Activated CD8-positive, alpha-beta T cell treated with anti-CD3 and anti-CD28 coated beads for 36 hours (primary cell): Measurements from ENCODE around the gene PKD1L1. TPM values are rescaled to one million over a fixed set of nuclear protein-coding genes. Genes with fewer than 3 reads are reported as not detected.

Source experiments
- ATAC-seq: fragments of 200-7000 bp; cut with Tn5 transposase; one replicate; pipeline ENCODE4 v1.10.0; 2021; ENCODE audit warnings: mild to moderate bottlenecking, moderate library complexity
- CTCF ChIA-PET: fragments of 350-600 bp; sonication (Branson Sonifier 250); formaldehyde crosslinking; loops from one replicate; lab custom pipeline; 2021; ENCODE audit warnings: antibody characterized with exemption; lab: Charles Lee
- POLR2A ChIA-PET: fragments of 350-600 bp; sonication (Branson Sonifier 250); formaldehyde crosslinking; loops from one replicate; lab custom pipeline; 2021; ENCODE audit warnings: antibody characterized with exemption; lab: Charles Lee
- DNase-seq: peaks from one replicate; pipeline ENCODE4 v3.0.0-alpha.2; 2020
- H3K27ac Mint-ChIP-seq: one replicate; pipeline ENCODE4 v1.8.0; 2021; ENCODE audit warnings: mild to moderate bottlenecking, mixed read lengths
- H3K27me3 Mint-ChIP-seq: one replicate; pipeline ENCODE4 v1.8.0; 2021; ENCODE audit warnings: mixed read lengths
- H3K36me3 Mint-ChIP-seq: one replicate; pipeline ENCODE4 v1.8.0; 2021; ENCODE audit warnings: low read depth, mixed read lengths
- H3K4me1 Mint-ChIP-seq: one replicate; pipeline ENCODE4 v1.8.0; 2021; ENCODE audit warnings: low read depth, mixed read lengths
- H3K4me3 Mint-ChIP-seq: one replicate; pipeline ENCODE4 v1.8.0; 2021; ENCODE audit warnings: mild to moderate bottlenecking, moderate library complexity, mixed read lengths
- H3K9me3 Mint-ChIP-seq: one replicate; pipeline ENCODE4 v1.8.0; 2021; ENCODE audit warnings: mixed read lengths
- CTCF ChIP-seq: fragments of 200-600 bp; IDR thresholded peaks from one replicate; pipeline ENCODE4 v1.8.0; 2022; ENCODE audit warnings: antibody characterized with exemption, mild to moderate bottlenecking
- intact Hi-C: fragments of 100-400 bp; cut with micrococcal nuclease; formaldehyde crosslinking; loops from one replicate; pipeline ENCODE4 v1.10.0; 2022
- total RNA-seq, 2 experiments: library from RNA; stranded (reverse); gene quantifications; one replicate each; pipeline ENCODE4 v1.2.3, GENCODE V29; 2021

The PKD1L1 gene
- total RNA-seq, 2 experiments from 2014 or later = 0.09 to 0.20 TPM

- H3K27me3 Mint-ChIP-seq = no peaks in the 10 kb centered on the region
- intact Hi-C loops = no loop called here
- no peak for ATAC-seq
- H3K4me3 Mint-ChIP-seq = no peak overlapping the region
- POLR2A ChIA-PET = no interaction called here
- TF ChIP-seq CTCF = no peak
- no peak for DNase-seq
- no peaks in the 10 kb centered on the region for H3K36me3 Mint-ChIP-seq
- no peaks in the 10 kb centered on the region for H3K4me1 Mint-ChIP-seq
- CTCF ChIA-PET = interaction anchor here (0.6 kb wide), 1 partner anchor 31 kb away, joined by 3 read pairs; no protein-coding TSS in a partner anchor
- no peaks in the 10 kb centered on the region for H3K9me3 Mint-ChIP-seq
- H3K27ac Mint-ChIP-seq = no peak overlapping the region
Measured at GRCh38 chr7:47787249-47788069, 160.8 kb downstream of the PKD1L1 start.

GRCh38 chr7:47786557-47787248 lies 161.6 kb downstream of the PKD1L1 start:
- no peak overlapping the region for H3K4me3 Mint-ChIP-seq
- POLR2A ChIA-PET = no interaction called here

GRCh38 chr7:47785923-47786556 lies 162.2 kb downstream of the PKD1L1 start:
- CTCF ChIA-PET = no interaction called here
- no peaks in the 10 kb centered on the region for H3K4me1 Mint-ChIP-seq
- H3K27ac Mint-ChIP-seq = no peak overlapping the region
- POLR2A ChIA-PET = no interaction called here
- peaks cover 2% of the 10 kb centered on the region for H3K27me3 Mint-ChIP-seq
- TF ChIP-seq CTCF = no peak
- no peaks in the 10 kb centered on the region for H3K9me3 Mint-ChIP-seq
- no peak overlapping the region for H3K4me3 Mint-ChIP-seq
- intact Hi-C loops = no loop called here
- no peak for DNase-seq
- no peak for ATAC-seq
- H3K36me3 Mint-ChIP-seq = no peaks in the 10 kb centered on the region

More at GRCh38 chr7:47786557-47787248, 161.6 kb downstream of the PKD1L1 start:
- no peak for ATAC-seq
- TF ChIP-seq CTCF = no peak
- CTCF ChIA-PET = interaction anchor here (0.6 kb wide), 1 partner anchor 31 kb away, joined by 3 read pairs; no protein-coding TSS in a partner anchor
- no peaks in the 10 kb centered on the region for H3K36me3 Mint-ChIP-seq
- H3K27ac Mint-ChIP-seq = no peak overlapping the region
- H3K9me3 Mint-ChIP-seq = no peaks in the 10 kb centered on the region
- peaks cover under 1% of the 10 kb centered on the region for H3K27me3 Mint-ChIP-seq
- DNase-seq = no peak
- H3K4me1 Mint-ChIP-seq = no peaks in the 10 kb centered on the region
- intact Hi-C loops = no loop called here

GRCh38 chr7:47783456-47784223 lies 164.6 kb downstream of the PKD1L1 start:
- Mint-ChIP-seq H3K36me3 (no peaks in the 10 kb centered on the region), H3K27ac (no peak overlapping the region), H3K4me3 (no peak overlapping the region), H3K27me3 (peaks cover 2% of the 10 kb centered on the region), H3K4me1 (no peaks in the 10 kb centered on the region), H3K9me3 (no peaks in the 10 kb centered on the region)
- ChIA-PET CTCF (interaction anchor here (1.5 to 1.6 kb wide), 2 partner anchors 12 to 517 kb away, joined by 3 to 5 read pairs; no protein-coding TSS in a partner anchor), POLR2A (no interaction called here)
- no peak for ATAC-seq
- intact Hi-C loops = no loop called here
- no peak for DNase-seq
- TF ChIP-seq CTCF = no peak
